HEK293 (cell line): Measurements from ENCODE around the gene OBP2A.

Source experiments
- CTCF ChIA-PET: fragments of 350-600 bp; formaldehyde crosslinking; extraction: SDS; loops from one replicate; lab custom pipeline; 2021; ENCODE audit warnings: antibody characterized with exemption; lab: Yijun Ruan, JAX
- POLR2A ChIA-PET: fragments of 300-600 bp; formaldehyde crosslinking; extraction: SDS; loops from one replicate; lab custom pipeline; 2020; ENCODE audit warnings: antibody characterized with exemption, inconsistent platforms; lab: Yijun Ruan, JAX
- H3K27ac ChIP-seq: fragments of 200-500 bp; sonication (Bioruptor generic); 2 replicates; pipeline ENCODE4 v1.5.1; 2014; ENCODE audit warnings: low read depth, low read length, control low read depth, inconsistent platforms; ENCODE audit errors: extremely low read depth
- H3K36me3 ChIP-seq, 2 experiments: fragments of 200-500 bp in 1 of 2; sonication (Bioruptor generic) in 1 of 2; 1 replicate in 1 of 2; 2 replicates in 1 of 2; pipeline ENCODE4 v1.5.1; 2014 to 2017; ENCODE audit warnings: inconsistent platforms in 2 of 2, low read length in 2 of 2; ENCODE audit not compliant: control insufficient read depth in 2 of 2, insufficient read depth in 1 of 2
- H3K4me1 ChIP-seq: fragments of 200-500 bp; sonication (Bioruptor generic); 2 replicates; pipeline ENCODE4 v1.5.1; 2014; ENCODE audit warnings: mild to moderate bottlenecking, low read length, inconsistent platforms; ENCODE audit not compliant: control insufficient read depth, insufficient read depth
- H3K4me3 ChIP-seq: 2 replicates; pipeline ENCODE4 v1.5.1; 2011; ENCODE audit warnings: low read depth, mild to moderate bottlenecking, control low read depth, low read length, moderate library complexity
- H3K9me3 ChIP-seq: fragments of 200-500 bp; sonication (Bioruptor generic); 2 replicates; pipeline ENCODE4 v1.5.1; 2014; ENCODE audit warnings: low read depth, low read length, inconsistent platforms; ENCODE audit not compliant: control insufficient read depth, insufficient read depth
- BCL11A ChIP-seq: fragments of 450-650 bp; formaldehyde crosslinking; IDR thresholded peaks from 2 replicates; pipeline ENCODE4 v1.5.1; 2016; ENCODE audit warnings: low read depth, missing biosample characterization, missing genetic modification characterization
- IKZF3 ChIP-seq: fragments of 450-650 bp; IDR thresholded peaks from 2 replicates; pipeline ENCODE4 v1.5.0; 2018; ENCODE audit warnings: missing biosample characterization, mild to moderate bottlenecking, missing genetic modification characterization, moderate library complexity
- KLF1 ChIP-seq: fragments of 450-650 bp; formaldehyde crosslinking; IDR thresholded peaks from 2 replicates; pipeline ENCODE4 v1.5.1; 2016; ENCODE audit warnings: missing biosample characterization, missing genetic modification characterization
- KLF8 ChIP-seq: fragments of 450-650 bp; formaldehyde crosslinking; IDR thresholded peaks from 2 replicates; pipeline ENCODE4 v1.5.1; 2016; ENCODE audit warnings: missing biosample characterization, missing genetic modification characterization
- SALL2 ChIP-seq: fragments of 450-650 bp; formaldehyde crosslinking; IDR thresholded peaks from 2 replicates; pipeline ENCODE4 v1.5.0; 2017; ENCODE audit warnings: missing biosample characterization, mild to moderate bottlenecking, missing genetic modification characterization, borderline replicate concordance
- TSHZ1 ChIP-seq: fragments of 450-650 bp; formaldehyde crosslinking; IDR thresholded peaks from 2 replicates; pipeline ENCODE4 v1.5.1; 2016; ENCODE audit warnings: missing biosample characterization, missing genetic modification characterization, borderline replicate concordance
- YY2 ChIP-seq: fragments of 450-650 bp; formaldehyde crosslinking; IDR thresholded peaks from 2 replicates; pipeline ENCODE4 v1.5.1; 2016; ENCODE audit warnings: missing biosample characterization, missing genetic modification characterization
- ZBTB49 ChIP-seq: fragments of 450-650 bp; formaldehyde crosslinking; IDR thresholded peaks from 2 replicates; pipeline ENCODE4 v1.5.1; 2016; ENCODE audit warnings: missing biosample characterization, missing genetic modification characterization, low read depth
- ZBTB7A ChIP-seq: fragments of 450-650 bp; formaldehyde crosslinking; IDR thresholded peaks from 2 replicates; pipeline ENCODE4 v1.5.1; 2016; ENCODE audit warnings: low read depth, missing biosample characterization, missing genetic modification characterization
- ZFHX2 ChIP-seq: fragments of 450-650 bp; formaldehyde crosslinking; conservative IDR thresholded peaks from 2 replicates; pipeline ENCODE4 v1.5.1; 2016; ENCODE audit warnings: missing biosample characterization, missing genetic modification characterization
- ZNF121 ChIP-seq: fragments of 450-650 bp; formaldehyde crosslinking; IDR thresholded peaks from 2 replicates; pipeline ENCODE4 v1.5.1; 2016; ENCODE audit warnings: missing biosample characterization, missing genetic modification characterization
- ZNF140 ChIP-seq: fragments of 450-650 bp; formaldehyde crosslinking; IDR thresholded peaks from 2 replicates; pipeline ENCODE4 v1.5.1; 2016; ENCODE audit warnings: missing biosample characterization, missing genetic modification characterization
- ZNF223 ChIP-seq: fragments of 450-650 bp; formaldehyde crosslinking; IDR thresholded peaks from 2 replicates; pipeline ENCODE4 v1.5.1; 2016; ENCODE audit warnings: missing biosample characterization, missing genetic modification characterization
- ZNF23 ChIP-seq: fragments of 450-650 bp; formaldehyde crosslinking; IDR thresholded peaks from 2 replicates; pipeline ENCODE4 v1.5.1; 2016; ENCODE audit warnings: missing biosample characterization, missing genetic modification characterization, borderline replicate concordance
- ZNF292 ChIP-seq: fragments of 450-650 bp; formaldehyde crosslinking; IDR thresholded peaks from 2 replicates; pipeline ENCODE4 v1.5.1; 2016; ENCODE audit warnings: low read depth, missing biosample characterization, missing genetic modification characterization, borderline replicate concordance
- ZNF513 ChIP-seq: fragments of 450-650 bp; IDR thresholded peaks from 2 replicates; pipeline ENCODE4 v1.5.1; 2018; ENCODE audit warnings: missing biosample characterization, missing genetic modification characterization
- ZNF530 ChIP-seq: fragments of 450-650 bp; formaldehyde crosslinking; IDR thresholded peaks from 2 replicates; pipeline ENCODE4 v1.5.1; 2016; ENCODE audit warnings: low read depth, missing biosample characterization, missing genetic modification characterization
- ZNF621 ChIP-seq: fragments of 450-650 bp; formaldehyde crosslinking; IDR thresholded peaks from 2 replicates; pipeline ENCODE4 v1.5.1; 2017; ENCODE audit warnings: missing biosample characterization, missing genetic modification characterization
- ZNF639 ChIP-seq: fragments of 450-650 bp; formaldehyde crosslinking; IDR thresholded peaks from 2 replicates; pipeline ENCODE4 v1.5.1; 2016; ENCODE audit warnings: missing biosample characterization, missing genetic modification characterization
- ZNF701 ChIP-seq: fragments of 450-650 bp; formaldehyde crosslinking; IDR thresholded peaks from 2 replicates; pipeline ENCODE4 v1.5.1; 2016; ENCODE audit warnings: missing biosample characterization, missing genetic modification characterization
- ZNF777 ChIP-seq: fragments of 450-650 bp; formaldehyde crosslinking; IDR thresholded peaks from 2 replicates; pipeline ENCODE4 v1.5.1; 2017; ENCODE audit warnings: missing biosample characterization, missing genetic modification characterization, borderline replicate concordance
- ZNF830 ChIP-seq: fragments of 450-650 bp; IDR thresholded peaks from 2 replicates; pipeline ENCODE4 v1.5.0; 2018; ENCODE audit warnings: missing biosample characterization, missing genetic modification characterization, low read depth, mild to moderate bottlenecking, moderate library complexity

The OBP2A gene

GRCh38 chr9:135590486-135591079 is 44.7 kb downstream of the OBP2A start:
- H3K4me3 ChIP-seq = no peak overlapping the region
- CTCF ChIA-PET = interaction anchor here (1.0 kb wide), 1 partner anchor 9 kb away, joined by 4 read pairs; no protein-coding TSS in a partner anchor

GRCh38 chr9:135591506-135592330 is 45.8 kb downstream of the OBP2A start:
- CTCF ChIA-PET = interaction anchor here (1.0 to 2.2 kb wide), 3 partner anchors 8 to 13 kb away, joined by 4 to 7 read pairs (median 5); no protein-coding TSS in a partner anchor
- POLR2A ChIA-PET = interaction anchor here (1.0 kb wide), 1 partner anchor 18 kb away, joined by 7 read pairs; no protein-coding TSS in a partner anchor

More at GRCh38 chr9:135590486-135591079, 44.7 kb downstream of the OBP2A start:
- POLR2A ChIA-PET = no interaction called here
- Histone ChIP-seq H3K9me3 (no peaks in the 10 kb centered on the region), H3K27ac (no peak overlapping the region), H3K36me3 (no peaks in the 10 kb centered on the region), H3K4me1 (no peaks in the 10 kb centered on the region)
- TF ChIP-seq ZFHX2 (tag by site-specific recombination) = no peak
- TF ChIP-seq ZBTB7A (tag by site-specific recombination) = no peak
- no peak for TF ChIP-seq BCL11A (tag by site-specific recombination)
- TF ChIP-seq ZNF639 = no peak
- no peak for TF ChIP-seq KLF8 (tag by site-specific recombination)
- TF ChIP-seq ZNF701 (tag by site-specific recombination) = no peak
- TF ChIP-seq ZNF621 = no peak
- TF ChIP-seq ZBTB49 (tag by site-specific recombination) = no peak
- no peak for TF ChIP-seq ZNF292 (tag by site-specific recombination)
- no peak for TF ChIP-seq YY2
- TF ChIP-seq SALL2 (tag by site-specific recombination) = no peak

GRCh38 chr9:135592331-135592590 is 46.3 kb downstream of the OBP2A start:
- Histone ChIP-seq H3K4me3 (no peak overlapping the region), H3K36me3 (no peaks in the 10 kb centered on the region), H3K4me1 (no peaks in the 10 kb centered on the region), H3K9me3 (no peaks in the 10 kb centered on the region), H3K27ac (no peak overlapping the region)
- CTCF ChIA-PET = interaction anchor here (1.0 to 2.2 kb wide), 2 partner anchors 10 to 12 kb away, joined by 5 to 7 read pairs; no protein-coding TSS in a partner anchor
- POLR2A ChIA-PET = interaction anchor here (1.0 kb wide), 1 partner anchor 17 kb away, joined by 7 read pairs; no protein-coding TSS in a partner anchor
- no peak for TF ChIP-seq ZNF140 (tag by site-specific recombination)
- no peak for TF ChIP-seq ZNF223
- no peak for TF ChIP-seq ZNF777 (tag by site-specific recombination)
- TF ChIP-seq ZNF513 (tag by site-specific recombination) = no peak
- TF ChIP-seq ZNF121 = no peak
- no peak for TF ChIP-seq ZNF23 (tag by site-specific recombination)
- no peak for TF ChIP-seq ZNF530 (tag by site-specific recombination)
- no peak for TF ChIP-seq TSHZ1 (tag by site-specific recombination)
- TF ChIP-seq KLF1 = no peak
- TF ChIP-seq IKZF3 (tag by site-specific recombination) = no peak

More at GRCh38 chr9:135591506-135592330, 45.8 kb downstream of the OBP2A start:
- no peak overlapping the region for H3K4me3 ChIP-seq
- no peaks in the 10 kb centered on the region for H3K4me1 ChIP-seq
- H3K9me3 ChIP-seq = no peaks in the 10 kb centered on the region
- no peaks in the 10 kb centered on the region for H3K36me3 ChIP-seq
- TF ChIP-seq ZFHX2 (tag by site-specific recombination) (0 out of 2 replicates have a peak, but pooled peaks have one; percentile 19), ZNF830 (tag by site-specific recombination) (no peak)
- H3K27ac ChIP-seq = no peak overlapping the region
